CD14-positive monocyte (primary cell): ENCODE data around the gene VSIG10L2. TPM values are rescaled to one million over a fixed set of nuclear protein-coding genes. Genes with fewer than 3 reads are reported as not detected.

ENCODE experiments used
- DNase-seq, 3 donors: peaks; one replicate each; pipeline ENCODE4 v3.0.0-alpha.2; 2011 to 2022
- H2AFZ ChIP-seq: 2 replicates; pipeline ENCODE4 v1.6.0; 2012; ENCODE audit warnings: mild to moderate bottlenecking, low read depth, low read length, inconsistent platforms; ENCODE audit not compliant: insufficient read depth, poor library complexity, severe bottlenecking
- H3K27ac ChIP-seq, 2 donors: 1 replicate in 1 of 2; 2 replicates in 1 of 2; pipeline ENCODE4 v1.5.1; 2012 to 2013; ENCODE audit warnings: low read length in 2 of 2, control low read depth in 1 of 2, inconsistent platforms in 1 of 2, low read depth in 1 of 2, mild to moderate bottlenecking in 1 of 2
- H3K27me3 ChIP-seq, 2 donors: one replicate each; pipeline versions ENCODE4 v1.6.0 to v1.6.1; 2011 to 2013; ENCODE audit warnings: low read length in 2 of 2; ENCODE audit not compliant: control insufficient read depth in 2 of 2, insufficient read depth in 2 of 2
- H3K36me3 ChIP-seq, 2 donors: replicated peaks in 1 of 2; 1 replicate in 1 of 2; 2 replicates in 1 of 2; pipeline versions ENCODE4 v1.5.1 to v1.6.1; 2012 to 2013; ENCODE audit warnings: low read length in 2 of 2, control low read depth in 1 of 2, inconsistent platforms in 1 of 2, mild to moderate bottlenecking in 1 of 2; ENCODE audit not compliant: insufficient read depth in 2 of 2, control insufficient read depth in 1 of 2
- H3K4me1 ChIP-seq, 2 donors: 1 replicate in 1 of 2; 2 replicates in 1 of 2; pipeline versions ENCODE4 v1.5.1 to v1.6.1; 2012 to 2013; ENCODE audit warnings: low read length in 2 of 2, control low read depth in 1 of 2, inconsistent platforms in 1 of 2, mild to moderate bottlenecking in 1 of 2, moderate library complexity in 1 of 2; ENCODE audit not compliant: insufficient read depth in 2 of 2, control insufficient read depth in 1 of 2
- H3K4me2 ChIP-seq: replicated peaks from 2 replicates; pipeline ENCODE3; 2012; ENCODE audit warnings: low read length, moderate library complexity, mild to moderate bottlenecking; ENCODE audit not compliant: poor library complexity, severe bottlenecking; ENCODE audit errors: extremely low read depth
- H3K4me3 ChIP-seq, 3 experiments: fragments of 200-600 bp in 1 of 3; sonication (generic) in 1 of 3; replicated peaks in 1 of 3; 1 replicate in 2 of 3; 2 replicates in 1 of 3; pipeline ENCODE4 v1.5.1; 2011 to 2013; ENCODE audit warnings: low read length in 3 of 3, mild to moderate bottlenecking in 3 of 3, control low read depth in 2 of 3, low read depth in 2 of 3, inconsistent platforms in 1 of 3, moderate library complexity in 1 of 3
- H3K79me2 ChIP-seq: 2 replicates; pipeline ENCODE4 v1.6.0; 2012; ENCODE audit warnings: mild to moderate bottlenecking, control low read depth, inconsistent platforms, low read length, moderate library complexity; ENCODE audit not compliant: insufficient read depth
- H3K9ac ChIP-seq: 2 replicates; pipeline ENCODE4 v1.6.0; 2017; ENCODE audit warnings: low read length, mild to moderate bottlenecking; ENCODE audit not compliant: insufficient read depth, poor library complexity, severe bottlenecking
- H3K9me3 ChIP-seq, 2 donors: replicated peaks in 1 of 2; 1 replicate in 1 of 2; 2 replicates in 1 of 2; pipeline versions ENCODE4 v1.5.1 to v1.6.1; 2012 to 2013; ENCODE audit warnings: low read length in 2 of 2, control low read depth in 1 of 2; ENCODE audit not compliant: control insufficient read depth in 1 of 2, insufficient read depth in 1 of 2
- H4K20me1 ChIP-seq: 2 replicates; pipeline ENCODE4 v1.6.0; 2012; ENCODE audit warnings: mild to moderate bottlenecking, low read length, control low read depth, moderate library complexity; ENCODE audit not compliant: insufficient read depth
- H3K27ac Mint-ChIP-seq, 7 donors: one replicate each; pipeline ENCODE4 v1.8.0; 2020; ENCODE audit warnings: mild to moderate bottlenecking in 7 of 7, mixed read lengths in 7 of 7, moderate library complexity in 6 of 7, inconsistent platforms in 2 of 7
- H3K27me3 Mint-ChIP-seq, 3 donors: one replicate each; pipeline ENCODE4 v1.8.0; 2021 to 2022; ENCODE audit warnings: low read depth in 3 of 3, mild to moderate bottlenecking in 3 of 3, mixed read lengths in 3 of 3, moderate library complexity in 3 of 3, inconsistent platforms in 1 of 3
- H3K36me3 Mint-ChIP-seq, 2 donors: one replicate each; pipeline ENCODE4 v1.8.0; 2020; ENCODE audit warnings: mixed read lengths in 2 of 2, inconsistent platforms in 1 of 2, mild to moderate bottlenecking in 1 of 2
- H3K4me1 Mint-ChIP-seq: one replicate; pipeline ENCODE4 v1.8.0; 2020; ENCODE audit warnings: mild to moderate bottlenecking, mixed read lengths
- H3K4me3 Mint-ChIP-seq, 2 donors: one replicate each; pipeline ENCODE4 v1.8.0; 2020; ENCODE audit warnings: mild to moderate bottlenecking in 2 of 2, mixed read lengths in 2 of 2, moderate library complexity in 1 of 2
- H3K9me3 Mint-ChIP-seq, 7 donors: one replicate each; pipeline ENCODE4 v1.8.0; 2020 to 2022; ENCODE audit warnings: mixed read lengths in 7 of 7, mild to moderate bottlenecking in 6 of 7, moderate library complexity in 6 of 7, inconsistent platforms in 2 of 7
- CTCF ChIP-seq: fragments of 200-600 bp; IDR thresholded peaks from one replicate; pipeline ENCODE4 v1.8.0; 2022; ENCODE audit warnings: antibody characterized with exemption, mild to moderate bottlenecking
- WGBS: methylation state at CpG from one replicate; pipeline ENCODE4 v1.1.5; 2013; ENCODE audit warnings: missing lambda C conversion rate; ENCODE audit not compliant: insufficient coverage; 5-methylcytosine and 5-hydroxymethylcytosine counted together
- intact Hi-C, 2 donors: fragments of 100-400 bp; cut with micrococcal nuclease; formaldehyde crosslinking; loops; one replicate each; pipeline versions ENCODE4 v1.15.0 to v1.15.1; 2023
- polyA plus RNA-seq, 3 donors: library from polyadenylated mRNA; depleted of rRNA in 1 of 3; unstranded in 2 of 3; stranded (reverse) in 1 of 3; fragments of 300-500 nt in 2 of 3; fragments of >200 nt in 1 of 3; fragmentation: Illumina TruSeq in 2 of 3; gene quantifications; 1 replicate in 2 of 3; 2 replicates in 1 of 3; pipeline ENCODE4 v1.2.3, GENCODE V29; 2012 to 2021

The VSIG10L2 gene
- polyA plus RNA-seq, 3 donors = not detected

GRCh38 chr11:125952973-125953372, 7.1 kb downstream of the VSIG10L2 start:
- H3K27ac Mint-ChIP-seq = no peak overlapping the region
- WGBS = 42% methylated on average over 6 of the region's 7 CpGs
- Histone ChIP-seq H3K4me2 (no peak overlapping the region), H3K27me3 (no peaks in the 10 kb centered on the region), H3K9ac (no peak overlapping the region), H3K36me3 (no peaks in the 10 kb centered on the region), H3K4me3 (no peak overlapping the region), H4K20me1 (no peaks in the 10 kb centered on the region), H2AFZ (no peak overlapping the region), H3K27ac (no peak overlapping the region), H3K4me1 (no peaks in the 10 kb centered on the region), H3K79me2 (no peaks in the 10 kb centered on the region), H3K9me3 (no peaks in the 10 kb centered on the region)
- H3K36me3 Mint-ChIP-seq = no peaks in the 10 kb centered on the region
- H3K9me3 Mint-ChIP-seq = peaks cover 0 to 2% (median 0%) of the 10 kb centered on the region in 7 donors
- TF ChIP-seq CTCF = no peak
- intact Hi-C loops = no loop called here
- no peak for DNase-seq
- no peaks in the 10 kb centered on the region for H3K4me1 Mint-ChIP-seq
- H3K4me3 Mint-ChIP-seq = no peak overlapping the region
- peaks cover 2 to 5% (median 3%) of the 10 kb centered on the region in 3 donors for H3K27me3 Mint-ChIP-seq

- intact Hi-C loops = no loop called here
- H3K27me3 Mint-ChIP-seq = peaks cover 2 to 5% (median 3%) of the 10 kb centered on the region in 3 donors
- no peak overlapping the region for H3K27ac Mint-ChIP-seq
- 89% methylated on average over 13 of the region's 20 CpGs for WGBS
- Histone ChIP-seq H3K4me3 (no peak overlapping the region), H3K79me2 (no peaks in the 10 kb centered on the region), H3K4me2 (no peak overlapping the region), H3K27ac (no peak overlapping the region), H4K20me1 (no peaks in the 10 kb centered on the region), H3K36me3 (no peaks in the 10 kb centered on the region), H3K9me3 (no peaks in the 10 kb centered on the region), H3K27me3 (no peaks in the 10 kb centered on the region), H2AFZ (no peak overlapping the region), H3K9ac (no peak overlapping the region), H3K4me1 (no peaks in the 10 kb centered on the region)
- H3K4me3 Mint-ChIP-seq = no peak overlapping the region
- H3K36me3 Mint-ChIP-seq = no peaks in the 10 kb centered on the region
- peaks cover 0 to 2% (median 0%) of the 10 kb centered on the region in 7 donors for H3K9me3 Mint-ChIP-seq
- H3K4me1 Mint-ChIP-seq = no peaks in the 10 kb centered on the region
- no peak for DNase-seq
- no peak for TF ChIP-seq CTCF
These were observed 7.6 kb downstream of the VSIG10L2 start for GRCh38 chr11:125953401-125953935.
